HuH-7.5 (cell line): Measurements from ENCODE around the gene STX7.

ENCODE experiments used
- DNase-seq: peaks from one replicate; pipeline ENCODE4 v3.0.0; 2011; ENCODE audit warnings: low spot score

STX7 gene

GRCh38 chr6:132476688-132477087 lies 36.2 kb downstream of the STX7 start:
- DNase-seq, result no peak

DNA sequence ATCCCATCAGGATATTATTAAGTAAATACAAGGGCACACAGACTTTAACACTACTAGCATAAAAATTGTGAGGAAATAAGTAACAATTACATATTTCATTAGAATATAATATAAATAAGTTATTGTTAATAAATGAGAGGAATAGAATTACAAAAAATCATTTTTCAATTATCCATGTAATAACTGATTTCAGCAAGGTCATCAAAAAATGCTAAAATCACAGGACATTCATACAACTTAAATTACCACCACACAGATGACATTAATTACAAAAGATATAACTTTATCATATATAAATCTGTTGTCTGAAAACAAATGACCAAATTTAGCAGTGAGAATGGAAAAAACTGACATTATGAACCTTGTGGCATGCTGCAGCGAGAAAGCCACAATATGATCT lies 37.0 kb downstream of the STX7 start:
- DNase-seq, result no peak

DNA sequence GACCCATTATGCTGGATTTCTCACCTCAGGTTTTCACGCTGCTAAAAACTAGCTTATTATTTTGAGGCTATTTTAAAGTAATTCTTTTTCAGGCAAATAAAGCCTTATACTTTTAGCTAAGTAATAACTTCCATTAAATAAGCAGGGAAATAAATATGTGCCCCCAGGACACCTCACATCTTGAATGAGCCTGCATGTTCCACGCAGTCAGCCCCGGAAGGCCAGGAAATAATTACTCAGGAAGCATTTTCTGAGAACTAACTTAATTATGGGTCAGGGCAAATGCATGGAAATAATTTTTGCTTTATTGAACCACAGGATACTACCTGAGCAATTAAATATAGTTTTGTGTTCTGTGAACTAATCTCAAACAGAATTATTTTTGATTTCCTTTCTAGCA lies 41.1 kb downstream of the STX7 start:
- DNase-seq, result no peak

DNA sequence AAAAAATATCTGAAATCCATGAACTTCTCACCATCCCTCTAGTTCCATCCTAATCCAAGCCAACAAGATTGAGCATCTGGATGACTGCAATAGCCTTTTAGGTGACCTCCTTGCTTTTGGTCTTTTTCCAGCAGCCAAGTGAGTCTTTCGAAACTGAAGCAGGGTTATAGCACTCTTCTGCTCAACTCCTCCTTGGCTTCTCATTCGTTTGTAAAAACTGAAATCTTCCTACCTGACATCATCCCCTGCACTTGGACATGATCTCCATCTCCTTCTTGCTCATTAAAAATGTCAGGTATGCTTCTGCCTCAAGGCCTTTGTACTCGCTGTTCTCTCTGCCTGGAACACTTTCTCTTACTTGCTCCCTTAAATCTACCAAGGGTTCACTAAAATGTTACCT lies 46.0 kb downstream of the STX7 start:
- no peak for DNase-seq

DNA sequence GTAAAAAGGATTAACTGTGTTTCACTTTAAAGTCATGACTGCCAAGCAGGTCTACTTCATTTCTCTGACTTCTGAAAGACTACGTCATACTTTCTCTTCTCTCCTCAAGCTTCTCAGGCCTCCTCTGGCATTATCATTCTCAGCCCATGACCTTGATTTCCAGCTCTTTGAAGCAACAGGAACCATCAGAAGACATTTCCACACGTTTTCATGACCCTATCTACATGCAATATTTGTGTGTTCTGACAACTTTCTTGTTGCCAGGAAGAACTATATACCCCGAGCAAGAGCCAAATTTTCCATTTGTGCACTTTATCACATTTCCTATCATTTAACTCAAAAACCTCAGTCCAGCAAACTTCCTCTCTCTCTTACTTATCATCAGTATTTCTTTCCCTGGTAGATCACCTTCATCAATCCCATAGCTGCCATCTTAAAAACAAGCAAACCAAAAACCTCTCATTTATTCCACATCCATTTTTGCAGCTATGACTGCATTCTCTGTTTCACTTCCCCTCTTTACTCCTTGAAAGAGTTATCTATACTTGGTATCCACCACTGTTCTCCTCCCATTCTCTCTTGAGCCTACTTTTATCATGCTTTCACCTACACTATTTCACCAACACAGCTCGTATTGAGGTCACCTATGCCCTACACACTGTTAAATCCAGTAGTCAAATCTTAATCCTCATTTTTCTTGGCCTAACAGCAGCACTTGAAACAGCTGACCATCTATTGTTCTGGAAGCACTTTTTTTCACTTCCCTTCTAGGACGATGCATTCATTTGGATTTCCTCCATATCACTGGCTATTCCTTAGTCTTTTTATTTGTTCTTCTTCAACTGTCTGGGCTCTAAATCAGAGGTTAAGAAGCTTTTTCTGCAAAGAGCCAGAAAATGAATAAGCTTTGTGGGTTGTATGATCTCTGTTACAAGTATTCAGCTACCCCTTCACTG lies 47.1 kb downstream of the STX7 start:
- no peak for DNase-seq

DNA sequence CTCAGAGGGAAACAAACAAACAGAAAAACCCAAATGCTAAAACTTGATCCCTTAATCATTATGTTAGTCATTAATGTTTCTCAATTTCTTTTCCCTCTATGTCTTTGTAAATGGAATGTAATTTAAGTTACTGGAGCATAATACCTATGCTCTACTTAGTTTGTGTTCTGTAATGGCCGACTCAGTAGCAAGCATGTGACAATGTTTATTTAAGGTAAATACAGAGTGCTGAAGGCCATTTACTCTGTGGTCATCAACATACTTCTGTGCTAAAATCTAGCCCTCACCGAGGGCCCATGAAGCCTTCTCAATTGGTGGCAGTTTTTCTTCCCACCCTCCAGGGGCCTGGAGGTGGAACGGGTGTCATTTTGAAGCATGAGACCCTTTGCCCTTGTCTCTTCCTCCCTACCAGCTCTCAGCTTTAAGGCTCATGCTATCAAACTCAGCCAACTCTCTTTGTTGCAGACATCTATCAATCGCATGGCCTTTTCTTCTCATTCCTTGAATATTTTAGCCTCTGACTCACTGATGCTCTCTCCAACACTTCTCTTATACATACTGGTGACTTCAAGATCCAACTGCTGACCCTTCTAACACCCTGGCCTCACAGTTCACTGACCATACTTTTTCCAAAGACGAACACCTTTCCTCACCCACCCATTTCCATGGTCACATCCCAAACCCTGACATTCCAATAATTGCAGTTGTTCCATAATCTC lies 48.2 kb downstream of the STX7 start:
- DNase-seq, result no peak

GRCh38 chr6:132461958-132462357 lies 51.0 kb downstream of the STX7 start:
- DNase-seq, result no peak

- no peak for DNase-seq
Observed at GRCh38 chr6:132459605-132459952, 53.3 kb downstream of the STX7 start.

- no peak for DNase-seq
Observed at GRCh38 chr6:132458887-132459604, 53.9 kb downstream of the STX7 start.

- no peak for DNase-seq
Observed at GRCh38 chr6:132456700-132457143, 56.2 kb downstream of the STX7 start.

GRCh38 chr6:132446855-132447241 lies 66.1 kb downstream of the STX7 start:
- no peak for DNase-seq

GRCh38 chr6:132446141-132446854 lies 66.6 kb downstream of the STX7 start:
- no peak for DNase-seq

DNA sequence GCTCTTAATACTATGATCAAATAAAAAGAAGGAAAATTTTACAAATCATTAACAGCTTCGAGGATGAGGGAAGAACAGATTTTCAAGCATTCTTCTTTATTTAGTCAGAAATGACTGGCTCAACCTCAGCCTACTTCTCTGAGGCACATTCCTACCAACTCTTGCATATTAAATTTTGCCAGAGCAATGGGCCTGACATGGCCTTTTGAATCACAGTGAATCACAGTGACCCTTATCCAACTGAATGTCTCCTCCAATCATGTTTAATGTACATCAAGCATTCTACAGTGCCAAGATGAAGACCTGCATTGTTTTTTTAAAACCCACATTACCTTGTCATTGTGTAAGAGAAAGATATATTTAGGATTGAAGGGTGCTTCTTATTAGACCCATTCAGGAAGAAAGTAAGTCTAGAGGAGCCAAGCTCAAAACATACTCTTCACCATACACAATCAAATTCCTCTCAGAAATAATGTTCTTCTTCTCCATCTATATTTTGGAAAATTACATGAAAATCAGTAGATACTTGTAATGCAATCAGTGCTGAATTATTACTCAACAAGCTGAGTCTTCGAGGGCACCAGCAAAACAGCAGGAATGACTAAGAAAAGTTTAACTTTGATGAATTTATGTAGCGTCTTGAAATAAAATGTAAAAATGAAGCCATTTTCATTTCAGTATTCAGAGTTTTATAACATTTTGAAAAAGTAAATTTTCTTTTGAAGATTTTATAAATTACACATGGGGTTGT lies 67.5 kb downstream of the STX7 start:
- no peak for DNase-seq

DNA sequence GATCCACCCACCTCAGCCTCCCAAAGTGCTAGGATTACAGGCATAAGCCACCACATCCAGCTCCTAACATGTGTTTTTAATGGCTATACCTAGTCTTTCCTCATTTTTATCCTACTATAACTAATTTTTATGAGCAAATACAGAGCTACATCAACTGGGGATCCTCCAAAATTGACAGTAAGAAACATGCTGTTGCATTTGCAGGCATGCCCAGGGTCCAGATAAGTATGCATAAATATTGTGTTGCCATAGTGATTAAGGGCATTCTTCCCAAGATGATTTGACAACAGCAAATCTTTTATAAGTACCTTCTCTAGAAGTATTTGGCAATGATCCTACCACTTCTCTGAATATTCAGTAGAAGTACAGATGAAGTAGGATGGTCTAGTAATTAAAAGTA lies 69.7 kb downstream of the STX7 start:
- DNase-seq, result no peak

- DNase-seq, result no peak
Observed at GRCh38 chr6:132430110-132430509, 82.8 kb downstream of the STX7 start.

DNA sequence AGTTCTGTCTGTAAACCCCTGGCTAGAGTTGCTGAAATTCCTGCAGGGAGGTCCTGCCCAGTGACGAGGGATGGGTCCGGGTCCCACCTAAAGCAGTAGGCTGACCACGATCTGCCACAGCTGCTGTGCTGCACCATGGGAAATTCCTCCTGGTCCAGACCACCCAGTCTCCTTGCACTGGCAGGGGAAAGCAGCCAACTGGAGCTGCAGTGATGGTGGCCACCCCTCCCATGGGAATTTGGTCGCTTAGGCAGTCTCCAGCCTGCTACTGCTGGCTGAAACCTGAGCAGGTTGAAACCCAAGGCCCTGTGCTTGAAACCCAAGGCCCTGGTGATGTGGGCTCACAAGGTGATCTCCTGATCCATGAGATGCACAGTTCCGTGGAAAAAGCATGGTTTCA lies 87.7 kb downstream of the STX7 start:
- DNase-seq, result no peak

DNA sequence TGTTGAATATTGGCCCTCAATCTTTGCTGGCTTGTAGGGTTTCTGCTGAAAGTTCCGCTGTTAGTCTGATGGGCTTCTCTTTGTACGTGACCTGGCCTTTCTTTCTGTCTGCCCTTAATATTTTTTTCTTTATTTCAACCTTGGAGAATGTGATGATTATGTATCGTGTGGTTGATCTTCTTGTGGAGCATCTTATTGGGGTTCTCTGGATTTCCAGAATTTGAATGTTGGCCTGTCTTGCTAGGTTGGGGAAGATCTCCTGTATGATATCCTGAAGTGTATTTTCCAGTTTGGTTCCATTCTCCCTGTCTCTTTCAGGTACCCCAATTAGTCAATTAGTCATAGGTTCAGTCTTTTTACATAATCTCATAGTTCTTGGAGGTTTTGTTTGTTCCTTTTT lies 89.1 kb downstream of the STX7 start:
- DNase-seq, result no peak

DNA sequence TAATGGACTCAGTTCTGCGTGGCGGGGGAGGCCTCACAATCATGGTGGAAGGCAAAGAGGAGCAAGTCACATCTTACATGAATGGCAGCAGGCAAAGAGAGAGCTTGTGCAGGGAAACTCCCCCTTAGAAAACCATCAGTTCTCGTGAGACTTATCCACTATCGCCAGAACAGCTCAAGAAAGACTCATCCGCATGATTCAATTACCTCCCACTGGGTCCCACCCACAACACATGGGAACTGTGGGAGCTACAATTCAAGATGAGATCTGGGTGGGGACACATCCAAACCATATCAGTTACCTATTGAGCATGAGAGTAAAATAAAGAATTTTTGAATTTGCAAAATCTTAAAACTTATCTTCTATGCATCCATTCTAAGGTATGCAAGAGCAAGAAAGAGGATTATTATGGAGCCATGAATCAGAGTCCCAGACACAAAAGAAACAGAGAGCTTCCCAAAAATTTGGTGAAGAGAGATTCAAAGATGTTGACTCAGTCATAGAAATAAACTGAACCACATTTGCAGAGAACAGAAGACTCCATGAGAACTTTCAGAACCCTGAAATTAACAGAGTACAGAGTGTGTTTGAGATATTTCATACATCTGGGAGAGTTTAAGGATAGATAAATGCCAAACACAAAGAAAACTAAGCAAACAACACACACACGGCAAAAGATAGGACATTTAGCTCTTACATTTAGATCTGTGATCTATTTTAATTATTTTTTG lies 94.5 kb downstream of the STX7 start:
- no peak for DNase-seq

DNA sequence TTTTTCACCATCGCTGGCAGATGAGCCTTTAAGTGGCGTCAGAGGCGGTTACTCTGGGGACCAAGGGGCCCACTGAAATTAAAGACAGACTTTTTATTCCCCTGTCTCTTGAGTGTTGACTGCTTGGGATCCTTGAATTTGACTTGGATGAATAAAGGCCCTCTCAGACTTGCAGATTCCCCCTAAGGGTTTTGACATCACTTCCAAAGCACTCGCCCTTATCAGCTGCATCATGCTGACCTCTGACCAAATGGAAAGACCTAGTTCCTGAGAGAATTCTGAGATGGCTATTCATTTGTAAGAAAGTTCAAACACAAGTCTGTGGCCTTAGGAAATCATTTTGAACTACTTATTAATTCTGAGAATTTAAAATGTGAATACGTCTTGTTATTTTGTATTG lies 98.2 kb downstream of the STX7 start:
- DNase-seq, result no peak

GRCh38 chr6:132414322-132414721 lies 98.6 kb downstream of the STX7 start:
- DNase-seq, result no peak

- DNase-seq, result no peak
Observed at GRCh38 chr6:132413499-132413802, 99.5 kb downstream of the STX7 start.
